H9 (cell line): ENCODE measurements around the gene CHMP4B. TPM values are rescaled to one million over a fixed set of nuclear protein-coding genes. Genes with fewer than 3 reads are reported as not detected.
A peak's percentile ranks its signal among the peaks of the same experiment; 100 is the strongest.

Experiments
- DNase-seq: peaks from one replicate; pipeline ENCODE4 v3.0.0-alpha.2; 2017
- H2AFZ ChIP-seq: one replicate; pipeline ENCODE4 v1.6.1; 2013; ENCODE audit warnings: mild to moderate bottlenecking, low read length, control low read depth, moderate library complexity
- H2AK5ac ChIP-seq: 2 replicates; pipeline ENCODE4 v1.6.1; 2013; ENCODE audit warnings: low read length, control low read depth, mixed read lengths; ENCODE audit not compliant: insufficient read length
- H2BK120ac ChIP-seq: one replicate; pipeline ENCODE4 v1.6.1; 2013; ENCODE audit warnings: low read depth, mild to moderate bottlenecking, low read length, control low read depth, inconsistent platforms; ENCODE audit not compliant: poor library complexity, severe bottlenecking
- H2BK12ac ChIP-seq: 2 replicates; pipeline ENCODE4 v1.6.1; 2013; ENCODE audit warnings: low read length, control low read depth, mixed read lengths, low read depth; ENCODE audit not compliant: insufficient read length
- H2BK15ac ChIP-seq: 2 replicates; pipeline ENCODE4 v1.6.1; 2013; ENCODE audit warnings: low read depth, low read length, control low read depth
- H2BK20ac ChIP-seq: one replicate; pipeline ENCODE4 v1.6.1; 2013; ENCODE audit warnings: low read depth, mild to moderate bottlenecking, low read length, control low read depth, inconsistent platforms; ENCODE audit not compliant: poor library complexity, severe bottlenecking
- H2BK5ac ChIP-seq: 2 replicates; pipeline ENCODE4 v1.6.1; 2013; ENCODE audit warnings: low read length, control low read depth, mixed read lengths; ENCODE audit not compliant: insufficient read length
- H3K14ac ChIP-seq: 2 replicates; pipeline ENCODE4 v1.6.1; 2013; ENCODE audit warnings: low read length, control low read depth; ENCODE audit not compliant: insufficient read depth
- H3K18ac ChIP-seq: 2 replicates; pipeline ENCODE4 v1.6.1; 2013; ENCODE audit warnings: low read depth, mild to moderate bottlenecking, mixed read lengths, low read length, control low read depth; ENCODE audit not compliant: insufficient read length
- H3K23ac ChIP-seq: 2 replicates; pipeline ENCODE4 v1.6.1; 2013; ENCODE audit warnings: low read length, control low read depth, mixed read lengths, low read depth; ENCODE audit not compliant: insufficient read length
- H3K23me2 ChIP-seq: 2 replicates; pipeline ENCODE4 v1.6.1; 2013; ENCODE audit warnings: low read depth, mild to moderate bottlenecking, mixed read lengths, low read length, control low read depth; ENCODE audit not compliant: insufficient read length, poor library complexity, severe bottlenecking
- H3K27ac ChIP-seq: 2 replicates; pipeline ENCODE4 v1.5.1; 2013; ENCODE audit warnings: low read length, control low read depth, mixed read lengths, low read depth; ENCODE audit not compliant: insufficient read length
- H3K27me3 ChIP-seq: 2 replicates; pipeline ENCODE4 v1.6.1; 2013; ENCODE audit warnings: low read length, control low read depth, inconsistent platforms; ENCODE audit not compliant: insufficient read depth
- H3K4ac ChIP-seq: 2 replicates; pipeline ENCODE4 v1.6.1; 2013; ENCODE audit warnings: low read depth, mild to moderate bottlenecking, control low read depth, inconsistent platforms, low read length, moderate library complexity
- H3K4me1 ChIP-seq: 2 replicates; pipeline ENCODE4 v1.6.1; 2013; ENCODE audit warnings: low read length, control low read depth, inconsistent platforms; ENCODE audit not compliant: insufficient read depth
- H3K4me2 ChIP-seq: 2 replicates; pipeline ENCODE4 v1.6.1; 2013; ENCODE audit warnings: low read length, control low read depth, mixed read lengths; ENCODE audit not compliant: insufficient read length, insufficient read depth
- H3K56ac ChIP-seq: 2 replicates; pipeline ENCODE4 v1.6.1; 2013; ENCODE audit warnings: low read depth, mild to moderate bottlenecking, mixed read lengths, low read length, control low read depth; ENCODE audit not compliant: insufficient read length
- H3K79me1 ChIP-seq: 2 replicates; pipeline ENCODE4 v1.6.1; 2013; ENCODE audit warnings: low read depth, mild to moderate bottlenecking, moderate library complexity, low read length, control low read depth, inconsistent platforms; ENCODE audit not compliant: insufficient read depth, poor library complexity, severe bottlenecking
- H3K79me2 ChIP-seq: 2 replicates; pipeline ENCODE4 v1.6.1; 2013; ENCODE audit warnings: low read length, control low read depth, inconsistent platforms; ENCODE audit not compliant: insufficient read depth
- H3K9ac ChIP-seq: 2 replicates; pipeline ENCODE4 v1.6.1; 2013; ENCODE audit warnings: low read length, control low read depth, mixed read lengths; ENCODE audit not compliant: insufficient read length; ENCODE audit errors: extremely low read depth
- H3K9me3 ChIP-seq: one replicate; pipeline ENCODE4 v1.6.1; 2013; ENCODE audit warnings: low read depth, low read length, inconsistent platforms; ENCODE audit not compliant: control insufficient read depth
- H3T11ph ChIP-seq: one replicate; pipeline ENCODE4 v1.6.1; 2013; ENCODE audit warnings: mild to moderate bottlenecking, low read length, control low read depth, inconsistent platforms
- H4K20me1 ChIP-seq: one replicate; pipeline ENCODE4 v1.6.1; 2013; ENCODE audit not compliant: control insufficient read depth, insufficient read length, insufficient read depth
- H4K5ac ChIP-seq: 2 replicates; pipeline ENCODE4 v1.6.1; 2013; ENCODE audit warnings: low read depth, mild to moderate bottlenecking, mixed read lengths, low read length, control low read depth; ENCODE audit not compliant: insufficient read length
- H4K8ac ChIP-seq: replicated peaks from 2 replicates; pipeline ENCODE4 v1.6.1; 2013; ENCODE audit warnings: low read length, control low read depth, mixed read lengths, low read depth; ENCODE audit not compliant: insufficient read length
- H4K91ac ChIP-seq: 2 replicates; pipeline ENCODE4 v1.6.1; 2013; ENCODE audit warnings: low read depth, mild to moderate bottlenecking, moderate library complexity, mixed read lengths, low read length, control low read depth; ENCODE audit not compliant: insufficient read length
- H3K27ac Mint-ChIP-seq, 3 experiments: 2 replicates in 2 of 3; 3 replicates in 1 of 3; pipeline ENCODE4 v1.8.0; 2020 to 2021; ENCODE audit warnings: mixed read lengths in 3 of 3, mild to moderate bottlenecking in 1 of 3, moderate library complexity in 1 of 3
- H3K27me3 Mint-ChIP-seq: 2 replicates; pipeline ENCODE4 v1.8.0; 2021; ENCODE audit warnings: low read depth, mild to moderate bottlenecking, moderate library complexity, mixed read lengths
- H3K36me3 Mint-ChIP-seq, 3 experiments: 2 replicates in 2 of 3; 3 replicates in 1 of 3; pipeline ENCODE4 v1.8.0; 2020 to 2021; ENCODE audit warnings: low read depth in 3 of 3, mixed read lengths in 3 of 3; ENCODE audit not compliant: insufficient read depth in 1 of 3
- H3K4me1 Mint-ChIP-seq, 2 experiments: 2 replicates each; pipeline ENCODE4 v1.8.0; 2020; ENCODE audit warnings: mixed read lengths in 2 of 2
- H3K4me3 Mint-ChIP-seq, 2 experiments: 2 replicates in 1 of 2; 3 replicates in 1 of 2; pipeline ENCODE4 v1.8.0; 2020 to 2021; ENCODE audit warnings: mild to moderate bottlenecking in 2 of 2, mixed read lengths in 2 of 2, moderate library complexity in 1 of 2
- H3K9me3 Mint-ChIP-seq, 2 experiments: 2 replicates in 1 of 2; 3 replicates in 1 of 2; pipeline ENCODE4 v1.8.0; 2020; ENCODE audit warnings: mild to moderate bottlenecking in 2 of 2, mixed read lengths in 2 of 2, moderate library complexity in 1 of 2
- WGBS: extraction: QIAGEN DNeasy Blood & Tissue Kit; methylation state at CpG from one replicate; pipeline ENCODE4 v1.1.7; 2013; ENCODE audit warnings: missing lambda C conversion rate, low lambda C conversion rate, mixed read lengths; ENCODE audit not compliant: insufficient read length; ENCODE audit errors: extremely low coverage; 5-methylcytosine and 5-hydroxymethylcytosine counted together
- total RNA-seq: library from RNA; stranded (reverse); gene quantifications from 2 replicates; pipeline ENCODE4 v1.2.1, GENCODE V29; 2021
- TF ChIP-seq, protein P1 (sequence below): fragments of 200-600 bp; sonication (generic); conservative IDR thresholded peaks from 3 replicates; pipeline ENCODE4 v1.8.0; 2021; ENCODE audit warnings: antibody characterized with exemption, mild to moderate bottlenecking

The CHMP4B gene
- total RNA-seq, 1 experiment from 2014 or later: 94.9 TPM

- Histone ChIP-seq H4K5ac (no peak overlapping the region), H3K14ac (no peak overlapping the region; the same call in 1 of the 2 replicates), H3K9ac (no peak overlapping the region), H3K27ac (no peak overlapping the region), H3K4me2 (no peak overlapping the region), H3K23me2 (no peaks in the 10 kb centered on the region), H3K9me3 (no peaks in the 10 kb centered on the region), H2AK5ac (no peak overlapping the region), H3K79me2 (no peaks in the 10 kb centered on the region), H2AFZ (no peak overlapping the region), H4K8ac (no peak overlapping the region), H3K56ac (no peak overlapping the region), H3K23ac (no peak overlapping the region), H2BK120ac (no peak overlapping the region), H3K4ac (no peak overlapping the region), H3K79me1 (no peaks in the 10 kb centered on the region), H4K20me1 (no peaks in the 10 kb centered on the region), H2BK12ac (no peak overlapping the region), H3T11ph (no peak overlapping the region), H2BK5ac (no peak overlapping the region), H2BK20ac (no peak overlapping the region), H3K4me1 (no peaks in the 10 kb centered on the region), H4K91ac (no peak overlapping the region), H3K27me3 (no peaks in the 10 kb centered on the region), H3K18ac (no peak overlapping the region), H2BK15ac (no peak overlapping the region)
- DNase-seq: no peak
- Mint-ChIP-seq H3K36me3 (peaks cover 7 to 28% (median 9%) of the 10 kb centered on the region in 3 experiments; a peak in 5 of 7 replicates), H3K27ac (peak overlapping the region in 2 of 3 experiments; percentile 17 to 29; a peak in 4 of 7 replicates), H3K4me3 (no peak overlapping the region), H3K27me3 (no peaks in the 10 kb centered on the region), H3K4me1 (peaks cover 14 to 21% of the 10 kb centered on the region in 2 experiments), H3K9me3 (no peaks in the 10 kb centered on the region)
- WGBS: no CpG with 5 or more reads among the region's 12 CpGs
- TF ChIP-seq, protein P1, sequence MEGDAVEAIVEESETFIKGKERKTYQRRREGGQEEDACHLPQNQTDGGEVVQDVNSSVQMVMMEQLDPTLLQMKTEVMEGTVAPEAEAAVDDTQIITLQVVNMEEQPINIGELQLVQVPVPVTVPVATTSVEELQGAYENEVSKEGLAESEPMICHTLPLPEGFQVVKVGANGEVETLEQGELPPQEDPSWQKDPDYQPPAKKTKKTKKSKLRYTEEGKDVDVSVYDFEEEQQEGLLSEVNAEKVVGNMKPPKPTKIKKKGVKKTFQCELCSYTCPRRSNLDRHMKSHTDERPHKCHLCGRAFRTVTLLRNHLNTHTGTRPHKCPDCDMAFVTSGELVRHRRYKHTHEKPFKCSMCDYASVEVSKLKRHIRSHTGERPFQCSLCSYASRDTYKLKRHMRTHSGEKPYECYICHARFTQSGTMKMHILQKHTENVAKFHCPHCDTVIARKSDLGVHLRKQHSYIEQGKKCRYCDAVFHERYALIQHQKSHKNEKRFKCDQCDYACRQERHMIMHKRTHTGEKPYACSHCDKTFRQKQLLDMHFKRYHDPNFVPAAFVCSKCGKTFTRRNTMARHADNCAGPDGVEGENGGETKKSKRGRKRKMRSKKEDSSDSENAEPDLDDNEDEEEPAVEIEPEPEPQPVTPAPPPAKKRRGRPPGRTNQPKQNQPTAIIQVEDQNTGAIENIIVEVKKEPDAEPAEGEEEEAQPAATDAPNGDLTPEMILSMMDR: no peak
Observed at GRCh38 chr20:33859157-33859695, 48.1 kb downstream of the CHMP4B start.
